WTC11 (cell line): ENCODE data around the gene CREBRF. TPM values are rescaled to one million over a fixed set of nuclear protein-coding genes. Genes with fewer than 3 reads are reported as not detected.

Experiments used
- ATAC-seq: fragments of 200-7000 bp; cut with Tn5 transposase; 2 replicates; pipeline ENCODE4 v1.10.0; 2021; ENCODE audit warnings: mild to moderate bottlenecking, moderate library complexity
- CTCF ChIA-PET: fragments of 300-600 bp; sonication (Branson Sonifier 250); formaldehyde crosslinking; loops from one replicate; lab custom pipeline; 2021; ENCODE audit warnings: antibody characterized with exemption; lab: Charles Lee
- POLR2A ChIA-PET: fragments of 350-600 bp; sonication (Branson Sonifier 250); formaldehyde crosslinking; loops from one replicate; lab custom pipeline; 2021; ENCODE audit warnings: antibody characterized with exemption; lab: Charles Lee
- DNase-seq: peaks from one replicate; pipeline ENCODE4 v3.0.0; 2021; ENCODE audit warnings: low spot score
- H3K27ac Mint-ChIP-seq: 2 replicates; pipeline ENCODE4 v1.8.0; 2021; ENCODE audit warnings: mixed read lengths
- H3K27me3 Mint-ChIP-seq: 2 replicates; pipeline ENCODE4 v1.8.0; 2021; ENCODE audit warnings: low read depth, mild to moderate bottlenecking, moderate library complexity, mixed read lengths
- H3K36me3 Mint-ChIP-seq: 2 replicates; pipeline ENCODE4 v1.8.0; 2021; ENCODE audit warnings: mixed read lengths
- H3K4me1 Mint-ChIP-seq: 2 replicates; pipeline ENCODE4 v1.8.0; 2022; ENCODE audit warnings: mixed read lengths
- H3K4me3 Mint-ChIP-seq: 2 replicates; pipeline ENCODE4 v1.8.0; 2021; ENCODE audit warnings: mild to moderate bottlenecking, moderate library complexity, mixed read lengths
- H3K9me3 Mint-ChIP-seq: 2 replicates; pipeline ENCODE4 v1.8.0; 2021; ENCODE audit warnings: mixed read lengths
- ARID4B ChIP-seq: sonication (generic); formaldehyde crosslinking; IDR thresholded peaks from 2 replicates; pipeline ENCODE4 v1.8.0; 2023; ENCODE audit warnings: missing genetic modification reagents, mild to moderate bottlenecking, borderline replicate concordance
- ATF1 ChIP-seq: sonication (generic); formaldehyde crosslinking; IDR thresholded peaks from 2 replicates; pipeline ENCODE4 v1.8.1; 2023; ENCODE audit warnings: mild to moderate bottlenecking, moderate library complexity, missing genetic modification reagents
- ATF3 ChIP-seq: sonication (generic); formaldehyde crosslinking; conservative IDR thresholded peaks from 2 replicates; pipeline ENCODE4 v1.8.1; 2022; ENCODE audit warnings: mild to moderate bottlenecking, missing genetic modification reagents
- CREM ChIP-seq: sonication (generic); formaldehyde crosslinking; IDR thresholded peaks from 2 replicates; pipeline ENCODE4 v1.8.1; 2022; ENCODE audit warnings: mild to moderate bottlenecking, missing genetic modification reagents, moderate library complexity
- E2F5 ChIP-seq: sonication (generic); formaldehyde crosslinking; IDR thresholded peaks from 2 replicates; pipeline ENCODE4 v1.8.1; 2022; ENCODE audit warnings: mild to moderate bottlenecking, moderate library complexity, missing genetic modification reagents
- EMX1 ChIP-seq: fragments of 250-450 bp; sonication (Bioruptor Pico); IDR thresholded peaks from 2 replicates; pipeline ENCODE4 v1.8.0; 2021; ENCODE audit warnings: mild to moderate bottlenecking
- ETV6 ChIP-seq: sonication (generic); formaldehyde crosslinking; IDR thresholded peaks from 2 replicates; pipeline ENCODE4 v1.8.1; 2022; ENCODE audit warnings: mild to moderate bottlenecking, missing genetic modification reagents
- GABPB1 ChIP-seq: sonication (generic); formaldehyde crosslinking; IDR thresholded peaks from 2 replicates; pipeline ENCODE4 v1.8.1; 2023; ENCODE audit warnings: mild to moderate bottlenecking, missing genetic modification reagents
- JAZF1 ChIP-seq: fragments of 250-450 bp; sonication (Bioruptor Pico); IDR thresholded peaks from 2 replicates; pipeline ENCODE4 v1.9.0; 2021; ENCODE audit warnings: moderate library complexity, mild to moderate bottlenecking, inconsistent platforms
- KAT7 ChIP-seq: sonication (generic); formaldehyde crosslinking; IDR thresholded peaks from 2 replicates; pipeline ENCODE4 v1.8.1; 2023; ENCODE audit warnings: missing genetic modification reagents, mild to moderate bottlenecking, borderline replicate concordance
- MAX ChIP-seq: sonication (generic); formaldehyde crosslinking; IDR thresholded peaks from 2 replicates; pipeline ENCODE4 v1.8.0; 2022; ENCODE audit warnings: mild to moderate bottlenecking, missing genetic modification reagents
- MXD4 ChIP-seq: fragments of 250-450 bp; sonication (Bioruptor Pico); IDR thresholded peaks from 2 replicates; pipeline ENCODE4 v1.8.0; 2021; ENCODE audit warnings: mild to moderate bottlenecking, moderate library complexity, borderline replicate concordance
- MYBL2 ChIP-seq: sonication (generic); formaldehyde crosslinking; IDR thresholded peaks from 2 replicates; pipeline ENCODE4 v1.8.1; 2023; ENCODE audit warnings: mild to moderate bottlenecking, moderate library complexity, missing genetic modification reagents
- PRDM15 ChIP-seq: sonication (generic); formaldehyde crosslinking; IDR thresholded peaks from 2 replicates; pipeline ENCODE4 v1.8.0; 2022; ENCODE audit warnings: missing genetic modification reagents
- SOX15 ChIP-seq: fragments of 250-450 bp; sonication (Bioruptor Pico); IDR thresholded peaks from 2 replicates; pipeline ENCODE4 v1.9.0; 2021; ENCODE audit warnings: mild to moderate bottlenecking
- TCF7 ChIP-seq: sonication (generic); formaldehyde crosslinking; IDR thresholded peaks from 2 replicates; pipeline ENCODE4 v1.8.0; 2022; ENCODE audit warnings: mild to moderate bottlenecking, low read depth, missing genetic modification reagents, moderate library complexity
- TEAD4 ChIP-seq: sonication (generic); formaldehyde crosslinking; IDR thresholded peaks from 2 replicates; pipeline ENCODE4 v1.8.0; 2022; ENCODE audit warnings: mild to moderate bottlenecking, missing genetic modification reagents
- ZNF138 ChIP-seq: sonication (generic); formaldehyde crosslinking; conservative IDR thresholded peaks from 2 replicates; pipeline ENCODE4 v1.8.1; 2022; ENCODE audit warnings: mild to moderate bottlenecking, moderate library complexity, missing genetic modification reagents
- ZNF263 ChIP-seq: sonication (generic); formaldehyde crosslinking; IDR thresholded peaks from 2 replicates; pipeline ENCODE4 v1.8.1; 2022; ENCODE audit warnings: low read depth, mild to moderate bottlenecking, moderate library complexity, missing genetic modification reagents
- ZSCAN18 ChIP-seq: fragments of 250-450 bp; sonication (Bioruptor Pico); IDR thresholded peaks from 2 replicates; pipeline ENCODE4 v2.1.2; 2022; ENCODE audit warnings: mild to moderate bottlenecking, moderate library complexity
- total RNA-seq: library from RNA; stranded (reverse); gene quantifications from 3 replicates; pipeline ENCODE4 v1.2.3, GENCODE V29; 2021

The CREBRF gene
- total RNA-seq, 1 experiment from 2014 or later, result 5.7 TPM

GRCh38 chr5:173148354-173148753, 92.2 kb downstream of the CREBRF start:
- Mint-ChIP-seq H3K9me3 (peaks cover 5% of the 10 kb centered on the region; the same call in 1 of the 2 replicates), H3K4me1 (peaks cover 3% of the 10 kb centered on the region), H3K4me3 (no peak overlapping the region), H3K27ac (no peak overlapping the region), H3K36me3 (peaks cover 36% of the 10 kb centered on the region), H3K27me3 (no peaks in the 10 kb centered on the region)
- ATAC-seq, result no peak
- ChIA-PET POLR2A (no interaction called here), CTCF (no interaction called here)
- TF ChIP-seq ZSCAN18 (no peak), ATF3 (CRISPR knock-in tag) (no peak), MYBL2 (CRISPR knock-in tag) (no peak), E2F5 (no peak), ETV6 (CRISPR knock-in tag) (no peak), TEAD4 (CRISPR knock-in tag) (no peak)
- no peak for DNase-seq

GRCh38 chr5:173152547-173152946, 96.4 kb downstream of the CREBRF start:
- ChIA-PET POLR2A (no interaction called here), CTCF (no interaction called here)
- H3K36me3 Mint-ChIP-seq, result peaks cover 39% of the 10 kb centered on the region
- H3K4me1 Mint-ChIP-seq, result no peaks in the 10 kb centered on the region
- H3K27me3 Mint-ChIP-seq, result no peaks in the 10 kb centered on the region
- TF ChIP-seq SOX15 (CRISPR knock-in tag) (no peak), ATF3 (CRISPR knock-in tag) (no peak), ZNF263 (CRISPR knock-in tag) (no peak), MXD4 (CRISPR knock-in tag) (no peak), ZNF138 (CRISPR knock-in tag) (no peak), TCF7 (CRISPR knock-in tag) (no peak), KAT7 (CRISPR knock-in tag) (no peak), CREM (CRISPR knock-in tag) (no peak), GABPB1 (CRISPR knock-in tag) (no peak), JAZF1 (no peak), EMX1 (no peak), MAX (CRISPR knock-in tag) (no peak), ARID4B (CRISPR knock-in tag) (no peak), ATF1 (CRISPR knock-in tag) (no peak), PRDM15 (CRISPR knock-in tag) (no peak)
- H3K27ac Mint-ChIP-seq, result no peak overlapping the region
- DNase-seq, result no peak
- H3K9me3 Mint-ChIP-seq, result peaks cover 5% of the 10 kb centered on the region; the same call in 1 of the 2 replicates
- no peak overlapping the region for H3K4me3 Mint-ChIP-seq
- no peak for ATAC-seq
